Measurements from ENCODE around the gene OR10H3.

DNA sequence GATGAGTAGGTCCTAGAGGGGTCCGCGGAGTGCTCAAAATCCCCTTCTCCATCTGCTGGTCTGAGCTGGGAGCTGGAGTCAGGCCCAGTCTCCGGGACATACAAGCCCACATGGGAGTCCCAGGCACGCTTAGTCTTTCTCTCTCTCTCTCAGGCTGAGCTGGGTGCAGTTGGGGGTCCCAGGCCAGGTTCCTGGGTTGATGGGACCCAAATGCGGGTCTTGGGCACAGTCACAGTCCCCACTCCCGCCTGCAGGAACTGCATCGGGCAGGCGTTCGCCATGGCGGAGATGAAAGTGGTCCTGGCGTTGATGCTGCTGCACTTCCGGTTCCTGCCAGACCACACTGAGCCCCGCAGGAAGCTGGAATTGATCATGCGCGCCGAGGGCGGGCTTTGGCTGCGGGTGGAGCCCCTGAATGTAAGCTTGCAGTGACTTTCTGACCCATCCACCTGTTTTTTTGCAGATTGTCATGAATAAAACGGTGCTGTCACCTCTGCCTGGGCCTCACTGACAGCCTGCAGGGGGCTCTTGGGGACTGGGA lies 41.1 kb upstream of the OR10H3 start:
- TF ChIP-seq POLR2AphosphoS5 (IDR thresholded peaks at IDR 0.05) = no peak
- TF ChIP-seq, protein P1, sequence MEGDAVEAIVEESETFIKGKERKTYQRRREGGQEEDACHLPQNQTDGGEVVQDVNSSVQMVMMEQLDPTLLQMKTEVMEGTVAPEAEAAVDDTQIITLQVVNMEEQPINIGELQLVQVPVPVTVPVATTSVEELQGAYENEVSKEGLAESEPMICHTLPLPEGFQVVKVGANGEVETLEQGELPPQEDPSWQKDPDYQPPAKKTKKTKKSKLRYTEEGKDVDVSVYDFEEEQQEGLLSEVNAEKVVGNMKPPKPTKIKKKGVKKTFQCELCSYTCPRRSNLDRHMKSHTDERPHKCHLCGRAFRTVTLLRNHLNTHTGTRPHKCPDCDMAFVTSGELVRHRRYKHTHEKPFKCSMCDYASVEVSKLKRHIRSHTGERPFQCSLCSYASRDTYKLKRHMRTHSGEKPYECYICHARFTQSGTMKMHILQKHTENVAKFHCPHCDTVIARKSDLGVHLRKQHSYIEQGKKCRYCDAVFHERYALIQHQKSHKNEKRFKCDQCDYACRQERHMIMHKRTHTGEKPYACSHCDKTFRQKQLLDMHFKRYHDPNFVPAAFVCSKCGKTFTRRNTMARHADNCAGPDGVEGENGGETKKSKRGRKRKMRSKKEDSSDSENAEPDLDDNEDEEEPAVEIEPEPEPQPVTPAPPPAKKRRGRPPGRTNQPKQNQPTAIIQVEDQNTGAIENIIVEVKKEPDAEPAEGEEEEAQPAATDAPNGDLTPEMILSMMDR (IDR thresholded peaks at IDR 0.05) = no peak

Data from esophagus muscularis mucosa (tissue), 3 donors.